Measurements from ENCODE around the gene SUGCT. TPM values are rescaled to one million over a fixed set of nuclear protein-coding genes. Genes with fewer than 3 reads are reported as not detected.

Gene SUGCT
- total RNA-seq, 1 experiment from 2014 or later = 14.4 TPM

DNA sequence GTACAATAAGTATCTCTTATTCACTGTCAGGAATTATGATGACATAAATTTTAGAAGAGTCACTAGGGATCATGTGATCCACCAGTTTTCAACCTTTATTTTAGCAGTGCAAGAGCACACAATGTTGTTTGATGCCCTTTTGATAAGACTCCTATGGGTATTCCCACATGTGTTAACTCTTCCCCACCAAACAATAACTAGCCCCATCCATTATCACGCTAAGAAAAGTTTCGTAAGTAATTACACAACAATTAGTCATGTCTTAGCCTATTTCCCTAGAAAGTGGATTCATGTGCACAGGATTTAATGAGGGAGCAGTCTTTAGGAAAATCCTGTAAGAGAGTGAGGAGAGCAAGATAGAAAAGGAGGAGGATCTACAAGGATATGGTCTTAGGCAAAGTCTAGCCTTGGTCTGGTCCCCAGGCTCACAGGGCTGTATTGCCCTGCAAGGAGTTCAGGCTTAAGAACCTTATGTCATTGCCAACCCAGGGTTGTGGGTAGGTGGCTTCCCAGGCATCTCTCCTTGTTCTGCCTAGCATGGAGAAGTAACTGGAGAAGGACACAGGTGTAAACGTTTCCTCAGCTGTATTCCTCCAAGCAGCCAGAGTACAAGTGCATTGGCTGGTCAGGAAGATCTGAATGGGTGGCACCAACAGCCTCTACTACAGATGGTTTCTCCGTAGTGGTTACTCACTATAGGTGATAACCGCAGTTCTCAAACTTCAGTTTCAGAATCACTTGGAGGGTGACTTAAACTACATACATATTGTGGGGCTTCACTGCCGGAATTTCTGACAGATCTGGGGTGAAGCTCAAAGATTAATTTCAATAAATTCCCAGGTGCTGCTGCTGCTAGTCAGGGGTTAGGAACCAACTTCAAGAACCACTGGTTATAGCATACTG, 574.5 kb downstream of the SUGCT start:
- no peak for DNase-seq (ENCODE audit: low read depth, low spot score)
- in situ Hi-C loops (cut with HindIII; ENCODE audit: low pct_unique_long_range_greater_than_20kb, low sequenced_read_pairs) = no loop called here

DNA sequence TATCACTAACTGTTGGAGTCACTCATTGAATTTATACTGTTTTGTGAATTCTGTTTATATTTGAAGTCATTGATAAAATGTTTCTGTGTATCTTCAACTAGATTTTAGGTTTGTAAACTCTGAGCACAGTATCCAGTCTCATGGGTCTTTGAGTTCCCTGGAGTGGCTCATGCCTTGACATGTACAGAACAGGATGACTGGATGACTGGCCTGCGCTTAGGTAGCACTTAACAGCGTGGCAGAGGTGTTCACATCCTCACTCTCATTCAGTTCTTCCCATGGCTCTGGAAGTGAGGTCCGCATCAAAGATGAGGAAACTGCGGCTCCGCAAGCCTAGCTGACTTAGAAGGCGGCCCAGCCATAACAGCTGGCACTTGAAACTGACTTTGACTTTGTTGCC, 576.9 kb downstream of the SUGCT start:
- no peak for DNase-seq (ENCODE audit: low read depth, low spot score)
- in situ Hi-C loops (cut with HindIII; ENCODE audit: low pct_unique_long_range_greater_than_20kb, low sequenced_read_pairs) = no loop called here

DNA sequence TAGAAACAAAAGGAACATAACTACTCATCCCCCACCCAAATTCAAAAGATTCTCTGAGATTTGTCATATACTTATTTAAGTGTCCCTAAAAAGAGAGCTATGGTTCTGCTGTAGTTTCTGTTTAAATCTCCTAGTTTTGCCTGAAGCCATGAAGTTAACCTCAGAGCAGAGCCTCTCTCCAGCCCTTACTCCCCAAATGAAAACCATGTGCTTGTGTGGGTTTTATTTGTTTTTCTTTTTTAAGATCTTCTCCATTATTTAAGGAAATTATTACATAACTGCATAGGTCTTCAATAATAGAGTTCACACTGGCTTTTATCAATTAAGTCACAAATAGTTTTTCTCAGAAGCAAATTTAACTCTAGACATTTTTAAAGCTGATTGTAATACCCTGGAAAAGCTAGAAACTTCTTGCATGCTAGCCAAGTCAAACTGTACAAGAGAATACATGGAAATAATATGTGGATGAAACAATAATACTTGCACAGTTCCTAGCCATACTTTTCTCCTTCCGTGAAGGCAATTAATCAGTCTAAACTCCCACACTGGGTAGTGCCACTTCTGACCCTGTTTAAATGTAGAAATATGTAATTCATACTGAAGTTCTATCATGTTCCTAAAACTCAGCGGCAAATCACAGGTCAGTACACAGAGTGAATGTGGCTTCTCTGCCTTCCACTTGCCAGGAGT, 579.7 kb downstream of the SUGCT start:
- in situ Hi-C loops (cut with HindIII; ENCODE audit: low pct_unique_long_range_greater_than_20kb, low sequenced_read_pairs) = no loop called here

DNA sequence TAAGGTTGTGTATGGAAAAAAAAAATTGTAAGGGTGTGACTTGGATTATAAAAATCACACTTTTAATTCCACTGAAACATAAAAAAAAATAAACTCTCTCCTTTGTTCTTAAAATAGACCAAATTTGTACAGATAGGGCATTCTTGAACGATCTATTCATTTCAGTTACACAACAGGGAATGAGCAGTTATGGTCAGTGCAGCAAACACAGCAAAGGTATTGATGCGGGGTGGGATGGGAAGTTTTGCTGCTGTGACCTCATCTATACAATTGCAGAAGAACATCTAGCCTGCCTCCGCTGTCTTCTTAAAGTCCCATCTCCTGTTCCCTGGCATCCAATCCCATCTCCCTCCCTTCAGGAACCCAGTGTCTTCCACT, 580.2 kb downstream of the SUGCT start:
- DNase-seq (ENCODE audit: low read depth, low spot score) = no peak
- in situ Hi-C loops (cut with HindIII; ENCODE audit: low pct_unique_long_range_greater_than_20kb, low sequenced_read_pairs) = no loop called here

More for the DNA sequence above, 579.7 kb downstream of the SUGCT start:
- no peak for DNase-seq (ENCODE audit: low read depth, low spot score)

DNA sequence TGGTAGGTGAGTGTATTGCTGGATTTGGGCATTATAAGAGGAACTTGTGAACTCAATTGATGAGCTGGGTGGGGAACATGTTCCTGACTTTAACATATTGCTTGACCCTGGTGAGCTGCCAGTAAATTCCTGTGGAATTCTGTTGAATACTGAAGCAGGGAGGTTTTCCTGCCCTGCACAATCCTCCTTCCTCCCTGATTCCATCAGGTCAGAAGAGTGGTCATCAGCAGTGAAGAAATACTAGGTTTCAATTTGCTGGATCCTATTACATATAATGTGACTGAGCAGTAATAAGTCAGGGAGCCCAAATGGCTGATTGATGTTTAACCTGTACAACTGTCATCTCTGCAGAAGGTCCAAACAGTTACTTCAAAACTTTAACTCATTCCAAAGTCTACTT, 581.2 kb downstream of the SUGCT start:
- in situ Hi-C loops (cut with HindIII; ENCODE audit: low pct_unique_long_range_greater_than_20kb, low sequenced_read_pairs) = no loop called here
- DNase-seq (ENCODE audit: low read depth, low spot score) = no peak

DNA sequence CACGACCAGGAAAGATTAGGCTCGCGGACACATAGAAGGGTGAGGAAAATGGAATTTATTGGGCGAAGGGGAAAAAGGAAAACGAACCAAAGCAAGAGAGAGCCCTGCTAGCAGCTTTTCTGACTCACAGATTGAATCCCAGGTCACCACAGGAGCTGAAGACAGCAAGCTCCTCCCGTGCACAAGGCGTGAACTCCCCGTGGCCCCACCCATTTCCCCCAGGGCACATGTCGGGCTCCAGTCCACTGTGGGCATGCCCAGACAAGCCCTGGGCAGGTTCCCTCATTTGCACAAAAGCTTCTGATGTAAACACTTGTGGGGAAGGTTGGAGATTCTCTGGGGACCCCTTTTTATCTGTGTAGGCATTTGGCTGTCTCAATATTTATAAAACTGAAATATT, 582.4 kb downstream of the SUGCT start:
- in situ Hi-C loops (cut with HindIII; ENCODE audit: low pct_unique_long_range_greater_than_20kb, low sequenced_read_pairs) = no loop called here
- DNase-seq (ENCODE audit: low read depth, low spot score) = peak; percentile 93

DNA sequence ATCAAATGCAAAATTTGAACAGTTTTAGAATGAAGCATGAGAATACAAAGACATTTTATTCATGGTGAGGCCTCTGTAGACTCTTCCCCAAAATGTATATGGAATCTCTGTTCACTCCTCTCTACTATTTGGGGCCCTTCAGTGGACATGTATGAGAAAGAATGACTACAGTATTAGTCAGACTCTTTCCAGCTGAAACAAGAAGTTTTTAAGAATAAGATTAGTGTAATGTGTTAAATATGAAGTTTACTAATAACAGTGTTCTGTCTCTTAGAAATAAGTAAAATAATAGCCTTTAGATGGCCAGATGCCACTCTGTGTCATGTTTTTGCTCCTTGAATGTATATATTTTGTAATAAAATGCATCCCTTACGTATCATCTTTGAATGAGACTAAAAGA, 585.6 kb downstream of the SUGCT start:
- in situ Hi-C loops (cut with HindIII; ENCODE audit: low pct_unique_long_range_greater_than_20kb, low sequenced_read_pairs) = no loop called here
- no peak for DNase-seq (ENCODE audit: low read depth, low spot score)

DNA sequence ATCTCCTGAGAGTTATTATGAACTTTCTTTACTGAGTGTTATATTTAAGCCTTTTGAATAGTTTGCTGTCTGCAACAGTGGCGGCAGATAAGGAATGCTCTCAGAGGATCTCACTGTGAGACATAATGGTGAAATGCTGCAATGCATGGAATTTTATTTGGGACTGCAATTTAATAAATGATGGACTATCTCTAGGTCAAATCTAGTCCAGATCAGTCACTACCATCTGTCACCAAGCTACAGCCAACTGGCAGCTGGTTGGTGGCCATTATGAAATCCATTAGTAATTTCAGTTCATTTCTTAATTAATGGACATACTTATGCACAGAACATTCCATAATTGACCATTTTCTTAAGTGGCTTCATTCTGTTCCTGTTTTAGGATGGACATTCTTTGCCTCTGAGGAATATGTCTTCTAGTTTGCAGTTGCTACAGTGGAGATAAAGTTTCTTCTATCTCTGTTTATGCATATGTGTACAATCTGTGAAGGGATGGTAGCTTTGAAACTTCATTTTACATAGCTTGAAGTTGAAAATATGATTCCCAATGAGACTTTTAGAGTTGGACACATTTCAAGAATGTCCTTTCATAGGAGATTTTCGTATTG, 586.6 kb downstream of the SUGCT start:
- no peak for DNase-seq (ENCODE audit: low read depth, low spot score)
- in situ Hi-C loops (cut with HindIII; ENCODE audit: low pct_unique_long_range_greater_than_20kb, low sequenced_read_pairs) = no loop called here

DNA sequence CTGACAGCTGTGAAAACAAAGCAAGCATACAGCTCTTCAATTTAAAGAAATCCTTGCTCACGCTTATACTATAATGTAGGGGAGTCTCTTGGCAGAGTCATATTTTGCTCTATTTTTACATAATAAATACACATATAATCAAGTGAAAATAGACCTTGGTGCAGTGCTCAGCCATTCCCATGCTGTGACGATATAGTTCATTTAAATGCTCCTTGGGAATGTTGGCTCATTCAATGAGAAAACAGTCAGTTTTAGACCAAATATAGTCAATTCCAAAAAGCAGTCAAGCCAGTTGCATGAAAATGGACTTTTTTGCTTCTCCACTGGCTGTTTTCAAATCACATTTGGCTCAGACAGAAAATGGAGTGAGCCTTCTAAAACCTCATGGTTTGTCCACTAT, 587.4 kb downstream of the SUGCT start:
- in situ Hi-C loops (cut with HindIII; ENCODE audit: low pct_unique_long_range_greater_than_20kb, low sequenced_read_pairs) = no loop called here
- no peak for DNase-seq (ENCODE audit: low read depth, low spot score)

DNA sequence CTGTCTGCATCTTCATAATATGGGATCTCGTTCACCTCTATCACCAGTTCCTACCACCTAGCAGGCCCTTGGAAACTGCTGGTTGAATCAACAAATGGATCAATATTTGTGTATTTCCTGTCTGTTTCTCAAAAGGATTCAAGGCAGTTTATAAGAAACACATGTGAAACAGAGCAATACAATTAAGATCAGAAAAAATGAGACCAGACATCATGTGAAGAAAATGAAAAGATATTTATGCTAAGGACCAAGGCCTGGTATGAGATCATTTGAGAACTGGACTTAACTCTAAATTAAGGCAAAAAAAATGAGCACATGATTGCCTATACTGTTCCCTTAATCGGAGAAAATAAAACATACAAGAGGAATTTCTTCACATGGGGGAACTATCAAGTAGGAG, 589.0 kb downstream of the SUGCT start:
- in situ Hi-C loops (cut with HindIII; ENCODE audit: low pct_unique_long_range_greater_than_20kb, low sequenced_read_pairs) = no loop called here
- no peak for DNase-seq (ENCODE audit: low read depth, low spot score)

DNA sequence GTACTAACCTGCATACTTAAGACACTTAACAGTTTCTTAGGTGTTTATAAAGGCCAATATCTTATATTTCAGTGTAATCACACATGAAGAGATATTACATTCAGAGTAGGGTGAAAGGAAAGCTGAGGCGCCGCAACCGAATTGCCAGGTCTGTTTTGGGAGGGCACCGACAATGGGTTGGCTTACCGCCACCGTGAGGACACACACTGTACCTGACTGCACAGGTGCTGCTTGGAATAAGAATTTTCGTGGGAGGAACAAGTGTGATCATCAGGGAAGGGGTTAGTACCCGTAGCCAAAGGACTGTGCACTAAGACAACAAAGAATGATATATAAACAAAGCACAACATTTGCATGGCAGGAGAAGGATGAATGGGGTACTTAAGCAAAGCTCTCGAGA, 591.8 kb downstream of the SUGCT start:
- no peak for DNase-seq (ENCODE audit: low read depth, low spot score)
- in situ Hi-C loops (cut with HindIII; ENCODE audit: low pct_unique_long_range_greater_than_20kb, low sequenced_read_pairs) = no loop called here

DNA sequence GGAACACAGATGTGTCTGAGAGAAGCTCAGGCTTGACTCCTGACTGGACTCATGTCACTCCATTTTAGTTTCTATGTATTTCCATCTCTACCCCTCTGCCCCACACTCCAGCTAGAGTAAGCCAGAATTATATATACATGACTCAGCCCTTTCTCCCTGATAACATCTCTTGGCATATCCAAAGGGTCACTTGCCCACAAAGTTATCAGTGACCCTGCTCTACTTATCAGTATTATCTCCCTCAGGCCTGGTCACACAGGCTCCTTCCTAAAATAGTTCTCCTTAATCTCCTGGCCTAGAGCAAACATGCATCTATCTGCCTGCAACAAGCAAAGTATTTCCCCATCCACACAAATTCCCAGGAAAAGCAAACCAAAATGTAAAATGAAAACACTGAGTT, 598.3 kb downstream of the SUGCT start:
- no peak for DNase-seq (ENCODE audit: low read depth, low spot score)
- in situ Hi-C loops (cut with HindIII; ENCODE audit: low pct_unique_long_range_greater_than_20kb, low sequenced_read_pairs) = no loop called here

DNA sequence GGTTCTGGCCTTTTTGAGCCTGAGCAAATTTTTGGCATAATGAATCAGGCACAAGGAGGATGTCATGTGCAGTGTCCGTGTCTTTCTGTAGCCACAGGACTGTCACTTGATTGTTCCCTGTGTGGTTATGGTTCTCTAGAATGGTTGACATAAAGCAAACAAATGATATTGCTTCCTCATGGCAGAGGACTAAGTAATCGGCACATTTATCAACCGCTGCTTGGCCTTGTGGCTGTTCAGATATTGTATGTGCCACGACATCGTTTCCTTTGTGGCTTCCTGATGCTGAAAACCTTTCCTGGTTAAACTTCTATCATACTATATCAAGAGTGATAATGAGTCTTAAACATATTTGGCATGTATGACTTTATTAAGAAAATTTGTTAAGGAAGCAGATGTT, 598.8 kb downstream of the SUGCT start:
- no peak for DNase-seq (ENCODE audit: low read depth, low spot score)

DNA sequence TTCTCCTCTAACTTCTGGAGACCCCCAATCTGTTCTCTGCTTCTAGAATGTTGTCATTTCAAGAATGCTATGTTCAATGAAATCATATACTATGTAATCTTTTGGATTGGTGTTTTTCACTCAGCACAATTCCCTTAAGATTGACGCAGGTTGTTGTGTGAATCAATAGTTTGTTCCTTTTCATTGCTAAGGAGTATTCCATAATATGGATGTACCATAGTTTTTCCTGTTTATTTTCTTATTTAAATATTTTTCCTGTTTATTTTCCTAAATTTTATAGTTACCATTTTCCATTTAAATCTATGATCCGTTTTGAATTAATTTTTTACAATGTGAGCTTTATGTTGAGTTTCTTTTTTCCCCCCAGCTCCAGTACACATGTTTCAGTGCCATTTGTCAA, 604.5 kb downstream of the SUGCT start:
- no peak for DNase-seq (ENCODE audit: low read depth, low spot score)
- in situ Hi-C loops (cut with HindIII; ENCODE audit: low pct_unique_long_range_greater_than_20kb, low sequenced_read_pairs) = no loop called here

More for the DNA sequence above, 598.8 kb downstream of the SUGCT start:
- in situ Hi-C loops (cut with HindIII; ENCODE audit: low pct_unique_long_range_greater_than_20kb, low sequenced_read_pairs) = no loop called here

DNA sequence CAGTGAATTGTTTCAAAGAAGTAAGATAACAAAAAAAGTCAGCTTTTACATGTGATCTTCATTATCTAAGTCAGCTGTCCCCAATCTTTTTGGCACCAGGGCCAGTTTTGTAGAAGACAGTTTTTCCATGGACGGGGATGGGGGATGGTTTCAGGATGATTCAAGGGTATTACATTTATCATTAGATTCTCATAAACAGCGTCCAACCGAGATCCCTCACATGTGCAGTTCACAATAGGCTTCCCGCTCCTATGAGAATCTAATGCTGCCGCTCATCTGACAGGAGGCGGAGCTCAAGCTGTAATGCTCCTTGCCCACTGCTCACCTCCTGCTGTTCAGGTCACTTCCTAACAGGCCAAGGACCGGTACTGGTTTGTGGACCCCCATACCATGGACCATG, 607.5 kb downstream of the SUGCT start:
- in situ Hi-C loops (cut with HindIII; ENCODE audit: low pct_unique_long_range_greater_than_20kb, low sequenced_read_pairs) = no loop called here
- DNase-seq (ENCODE audit: low read depth, low spot score) = no peak

DNA sequence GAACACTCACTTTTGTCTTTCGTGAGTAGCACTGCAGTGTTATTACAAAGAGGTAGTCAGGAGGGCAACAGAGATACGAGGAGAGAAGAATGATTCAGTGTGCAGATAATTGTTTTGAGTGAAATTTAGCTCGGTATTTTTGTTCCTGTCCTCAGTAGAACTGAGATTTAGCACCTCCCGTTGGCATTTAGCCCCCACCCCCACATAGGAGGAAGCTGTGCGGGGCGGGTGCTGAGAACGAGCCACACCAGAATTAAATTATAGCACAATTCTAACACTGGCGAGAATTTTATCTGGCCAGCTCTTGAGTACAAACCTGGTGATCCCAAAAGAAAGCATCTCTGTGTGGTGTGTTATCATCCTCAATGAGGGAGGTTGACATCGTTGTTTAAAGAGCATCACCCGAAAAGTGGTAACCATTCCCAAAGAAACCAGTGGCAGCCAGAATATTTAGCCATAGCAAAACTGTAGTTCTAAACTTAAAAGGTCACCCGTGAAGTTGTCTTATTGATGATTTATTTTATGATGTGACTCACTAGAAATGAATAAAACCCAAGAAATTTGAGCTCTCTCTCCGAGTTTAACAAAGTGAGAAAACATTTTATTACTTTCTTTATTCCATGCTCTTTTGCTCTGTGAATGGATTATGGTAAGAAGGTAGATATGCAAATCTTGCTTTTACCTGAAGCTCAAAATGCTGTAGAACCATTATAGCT, 612.2 kb downstream of the SUGCT start:
- in situ Hi-C loops (cut with HindIII; ENCODE audit: low pct_unique_long_range_greater_than_20kb, low sequenced_read_pairs) = no loop called here
- no peak for DNase-seq (ENCODE audit: low read depth, low spot score)

DNA sequence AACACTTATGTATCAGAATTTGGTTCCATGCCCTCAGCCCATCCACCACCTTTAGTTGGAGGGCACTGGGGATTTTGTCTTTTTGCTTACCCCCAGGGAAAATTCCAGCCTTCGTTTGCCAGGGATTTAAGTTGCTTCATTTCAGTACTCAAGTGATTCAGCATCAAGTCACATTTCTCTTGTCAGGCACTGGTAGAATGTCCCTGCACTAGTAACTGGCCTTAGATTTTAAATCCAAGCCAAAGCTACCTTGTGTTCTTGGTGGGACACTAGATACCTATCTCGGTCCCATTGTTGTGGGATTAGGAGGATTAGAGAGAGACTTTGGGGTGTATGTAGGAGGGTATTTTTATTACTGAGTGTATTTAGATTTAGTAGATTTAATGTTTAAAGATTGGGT, 613.1 kb downstream of the SUGCT start:
- DNase-seq (ENCODE audit: low read depth, low spot score) = no peak
- in situ Hi-C loops (cut with HindIII; ENCODE audit: low pct_unique_long_range_greater_than_20kb, low sequenced_read_pairs) = no loop called here

DNA sequence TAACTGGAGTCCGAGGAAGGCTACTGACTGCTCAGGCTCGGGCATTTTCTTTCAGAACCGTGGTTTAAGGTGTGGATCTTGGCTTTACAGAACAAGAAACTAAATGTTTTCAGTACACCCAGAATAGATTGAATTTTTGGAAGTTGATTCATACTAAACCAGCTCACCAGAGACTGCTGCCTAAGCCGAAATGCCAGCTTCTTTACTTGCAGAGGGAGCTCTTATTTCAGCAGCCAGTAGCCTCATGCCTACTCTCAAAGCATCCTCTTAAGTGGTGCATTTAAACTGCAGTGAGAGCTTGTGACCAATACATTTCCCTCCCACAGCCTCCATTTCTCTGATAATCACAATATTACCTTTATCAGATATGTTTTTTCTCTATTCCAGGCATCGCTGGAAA, 615.1 kb downstream of the SUGCT start:
- in situ Hi-C loops (cut with HindIII; ENCODE audit: low pct_unique_long_range_greater_than_20kb, low sequenced_read_pairs) = no loop called here
- no peak for DNase-seq (ENCODE audit: low read depth, low spot score)
